Measurements from ENCODE around the gene GNS. TPM values are rescaled to one million over a fixed set of nuclear protein-coding genes. Genes with fewer than 3 reads are reported as not detected.

GNS gene
- total RNA-seq, 2 experiments from 2014 or later: 21.2 to 23.1 TPM

DNA sequence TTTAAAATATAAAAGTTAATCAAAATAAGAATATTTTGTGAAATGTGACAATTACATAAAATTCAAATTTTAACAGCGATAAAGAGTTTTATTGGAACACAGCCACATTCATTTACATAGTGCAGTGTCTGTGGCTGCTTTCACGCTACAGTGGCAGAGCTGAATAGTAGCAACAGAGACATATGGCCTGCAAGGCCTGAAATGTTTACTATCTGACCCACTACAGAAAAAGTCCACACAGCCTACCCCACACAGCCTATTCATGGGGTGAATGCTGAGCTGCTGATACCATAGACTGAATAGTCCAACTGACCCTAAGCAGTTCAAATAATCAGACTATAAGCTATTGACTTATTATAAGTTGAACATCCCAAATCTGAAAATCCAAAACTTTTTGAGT is 13.2 kb downstream of the GNS start:
- Mint-ChIP-seq H3K27ac (no peak overlapping the region), H3K4me1 (ENCODE audit: low read depth) (peaks cover 12% of the 10 kb centered on the region), H3K9me3 (no peaks in the 10 kb centered on the region), H3K27me3 (no peaks in the 10 kb centered on the region), H3K4me3 (no peak overlapping the region), H3K36me3 (peaks cover 39% of the 10 kb centered on the region)
- ChIA-PET CTCF (interaction anchor here (1.3 kb wide), 2 partner anchors 29 to 197 kb away, joined by 3 to 4 read pairs; no protein-coding TSS in a partner anchor), POLR2A (no interaction called here)
- no peak for DNase-seq
- intact Hi-C loops (cut with micrococcal nuclease): no loop called here

- no peak overlapping the region for H3K27ac Mint-ChIP-seq
- POLR2A ChIA-PET: interaction anchor here (0.6 to 1.7 kb wide), 2 partner anchors 11 to 14 kb away, joined by 4 read pairs; no protein-coding TSS in a partner anchor
- H3K27me3 Mint-ChIP-seq: no peaks in the 10 kb centered on the region
- DNase-seq: no peak
- no peaks in the 10 kb centered on the region for H3K9me3 Mint-ChIP-seq
- CTCF ChIA-PET: interaction anchor here (1.1 to 1.6 kb wide), 3 partner anchors 15 to 196 kb away, joined by 4 read pairs; no protein-coding TSS in a partner anchor
- H3K4me3 Mint-ChIP-seq: no peak overlapping the region
- intact Hi-C loops (cut with micrococcal nuclease): no loop called here
- peaks cover 42% of the 10 kb centered on the region for H3K36me3 Mint-ChIP-seq
- H3K4me1 Mint-ChIP-seq (ENCODE audit: low read depth): peaks cover 12% of the 10 kb centered on the region
These were observed 13.9 kb downstream of the GNS start for GRCh38 chr12:64745259-64745807.

- no peaks in the 10 kb centered on the region for H3K9me3 Mint-ChIP-seq
- no peak overlapping the region for H3K4me3 Mint-ChIP-seq
- no peak for DNase-seq
- intact Hi-C loops (cut with micrococcal nuclease): no loop called here
- ChIA-PET POLR2A (interaction anchor here (0.6 to 1.7 kb wide), 2 partner anchors 12 to 13 kb away, joined by 4 read pairs; no protein-coding TSS in a partner anchor), CTCF (interaction anchor here (1.1 to 1.6 kb wide), 5 partner anchors 14 to 197 kb away, joined by 4 read pairs; no protein-coding TSS in a partner anchor)
- no peak overlapping the region for H3K27ac Mint-ChIP-seq
- H3K4me1 Mint-ChIP-seq (ENCODE audit: low read depth): peaks cover 12% of the 10 kb centered on the region
- H3K27me3 Mint-ChIP-seq: no peaks in the 10 kb centered on the region
- H3K36me3 Mint-ChIP-seq: peaks cover 47% of the 10 kb centered on the region
These were observed 14.6 kb downstream of the GNS start for GRCh38 chr12:64744422-64745258.

GRCh38 chr12:64743206-64743605 is 16.0 kb downstream of the GNS start:
- H3K4me1 Mint-ChIP-seq (ENCODE audit: low read depth): peaks cover 16% of the 10 kb centered on the region
- H3K27ac Mint-ChIP-seq: no peak overlapping the region
- H3K27me3 Mint-ChIP-seq: no peaks in the 10 kb centered on the region
- H3K4me3 Mint-ChIP-seq: no peak overlapping the region
- ChIA-PET CTCF (interaction anchor here (1.1 kb wide), 1 partner anchor 194 kb away, joined by 4 read pairs; no protein-coding TSS in a partner anchor), POLR2A (no interaction called here)
- no peaks in the 10 kb centered on the region for H3K9me3 Mint-ChIP-seq
- intact Hi-C loops (cut with micrococcal nuclease): no loop called here
- no peak for DNase-seq
- peaks cover 53% of the 10 kb centered on the region for H3K36me3 Mint-ChIP-seq

DNA sequence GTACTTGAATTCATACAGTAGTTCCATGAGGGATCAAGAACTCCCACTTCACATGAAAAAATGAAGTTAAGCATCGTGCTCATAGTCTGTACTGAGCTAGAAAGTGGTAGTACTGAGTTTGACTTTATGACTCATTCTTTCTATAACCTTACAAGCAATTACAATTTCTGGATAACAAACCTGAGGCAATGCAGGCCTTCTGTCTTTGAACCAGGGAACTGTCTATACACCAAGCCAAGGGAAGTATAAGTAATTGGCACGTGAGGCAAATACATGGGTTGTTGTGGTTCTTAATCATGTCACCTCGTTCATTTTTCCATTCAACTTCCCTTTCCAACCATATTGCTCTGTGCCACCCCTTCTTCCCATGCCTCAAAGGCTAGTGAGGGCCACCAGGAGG is 16.8 kb downstream of the GNS start:
- peaks cover 22% of the 10 kb centered on the region for H3K4me1 Mint-ChIP-seq (ENCODE audit: low read depth)
- no peak overlapping the region for H3K27ac Mint-ChIP-seq
- ChIA-PET POLR2A (no interaction called here), CTCF (no interaction called here)
- peaks cover 58% of the 10 kb centered on the region for H3K36me3 Mint-ChIP-seq
- no peak for DNase-seq
- no peak overlapping the region for H3K4me3 Mint-ChIP-seq
- intact Hi-C loops (cut with micrococcal nuclease): no loop called here
- H3K9me3 Mint-ChIP-seq: no peaks in the 10 kb centered on the region
- no peaks in the 10 kb centered on the region for H3K27me3 Mint-ChIP-seq

- Mint-ChIP-seq H3K4me3 (no peak overlapping the region), H3K4me1 (ENCODE audit: low read depth) (peaks cover 28% of the 10 kb centered on the region), H3K9me3 (no peaks in the 10 kb centered on the region), H3K27ac (no peak overlapping the region), H3K27me3 (no peaks in the 10 kb centered on the region), H3K36me3 (peaks cover 65% of the 10 kb centered on the region)
- POLR2A ChIA-PET: no interaction called here
- DNase-seq: no peak
- intact Hi-C loops (cut with micrococcal nuclease): no loop called here
- CTCF ChIA-PET: no interaction called here
These were observed 18.6 kb downstream of the GNS start for GRCh38 chr12:64740646-64741045.

- POLR2A ChIA-PET: no interaction called here
- no peak for DNase-seq
These were observed 19.4 kb downstream of the GNS start for GRCh38 chr12:64739778-64740177.

DNA sequence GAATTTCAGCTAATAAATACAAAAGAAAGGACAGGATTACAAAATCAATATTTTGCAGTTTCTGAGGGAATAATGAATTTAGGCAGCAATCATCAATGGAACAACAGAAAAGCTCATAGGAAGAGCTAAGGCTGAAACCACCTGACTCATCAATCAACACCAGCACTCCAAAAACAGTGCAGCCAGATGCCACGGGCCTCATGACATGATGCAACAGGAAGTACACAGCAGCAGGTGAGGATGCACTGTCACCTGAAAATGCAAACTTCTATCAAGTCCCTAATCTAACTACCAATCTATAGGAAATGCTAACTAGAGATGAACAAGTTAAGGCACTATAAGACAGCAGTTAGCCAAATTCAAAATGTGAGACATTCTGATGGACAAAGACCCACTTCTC is 21.7 kb downstream of the GNS start:
- H3K9me3 Mint-ChIP-seq: no peaks in the 10 kb centered on the region
- H3K27ac Mint-ChIP-seq: peak overlapping the region; percentile 82
- peak; percentile 65 for DNase-seq
- CTCF ChIA-PET: no interaction called here
- intact Hi-C loops (cut with micrococcal nuclease): loop anchor here (2.0 kb wide), 1 partner anchor 21 kb away; the partner anchor contains the start of gene GNS
- H3K4me3 Mint-ChIP-seq: no peak overlapping the region
- H3K36me3 Mint-ChIP-seq: peaks cover 53% of the 10 kb centered on the region
- POLR2A ChIA-PET: no interaction called here
- no peaks in the 10 kb centered on the region for H3K27me3 Mint-ChIP-seq
- peaks cover 22% of the 10 kb centered on the region for H3K4me1 Mint-ChIP-seq (ENCODE audit: low read depth)

More at GRCh38 chr12:64739778-64740177, 19.4 kb downstream of the GNS start:
- Mint-ChIP-seq H3K4me3 (no peak overlapping the region), H3K4me1 (ENCODE audit: low read depth) (peaks cover 26% of the 10 kb centered on the region), H3K27me3 (no peaks in the 10 kb centered on the region), H3K36me3 (peaks cover 66% of the 10 kb centered on the region), H3K27ac (no peak overlapping the region), H3K9me3 (no peaks in the 10 kb centered on the region)
- CTCF ChIA-PET: interaction anchor here (0.6 to 0.7 kb wide), 2 partner anchors 56 to 1496 kb away, joined by 3 read pairs; no protein-coding TSS in a partner anchor
- intact Hi-C loops (cut with micrococcal nuclease): no loop called here

DNA sequence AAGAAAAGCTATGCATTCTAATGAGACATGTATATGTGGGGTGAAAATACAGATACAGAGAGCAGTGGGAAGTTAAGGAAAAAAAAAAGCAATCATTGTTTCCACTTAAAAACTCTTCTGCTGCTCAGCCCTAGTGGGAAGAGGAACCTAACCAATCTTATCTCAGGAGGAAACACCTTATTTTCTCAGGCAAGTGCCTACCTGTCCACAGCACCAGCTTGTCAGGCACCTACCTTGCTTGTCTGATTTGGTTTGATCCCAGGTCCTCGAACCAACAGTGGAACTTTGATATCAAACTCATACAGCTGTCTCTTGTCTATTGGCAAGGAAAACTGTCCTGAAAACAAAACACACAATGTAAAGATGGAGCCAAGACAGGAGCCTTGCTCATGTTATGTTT is 22.4 kb downstream of the GNS start:
- CTCF ChIA-PET: interaction anchor here (1.8 kb wide), 1 partner anchor 187 kb away, joined by 5 read pairs; no protein-coding TSS in a partner anchor
- peak overlapping the region; percentile 82 for H3K27ac Mint-ChIP-seq
- no peaks in the 10 kb centered on the region for H3K9me3 Mint-ChIP-seq
- POLR2A ChIA-PET: no interaction called here
- peaks cover 16% of the 10 kb centered on the region for H3K4me1 Mint-ChIP-seq (ENCODE audit: low read depth)
- DNase-seq: no peak
- H3K4me3 Mint-ChIP-seq: no peak overlapping the region
- intact Hi-C loops (cut with micrococcal nuclease): loop anchor here (2.0 kb wide), 1 partner anchor 22 kb away; the partner anchor contains the start of gene GNS
- no peaks in the 10 kb centered on the region for H3K27me3 Mint-ChIP-seq
- H3K36me3 Mint-ChIP-seq: peaks cover 46% of the 10 kb centered on the region

DNA sequence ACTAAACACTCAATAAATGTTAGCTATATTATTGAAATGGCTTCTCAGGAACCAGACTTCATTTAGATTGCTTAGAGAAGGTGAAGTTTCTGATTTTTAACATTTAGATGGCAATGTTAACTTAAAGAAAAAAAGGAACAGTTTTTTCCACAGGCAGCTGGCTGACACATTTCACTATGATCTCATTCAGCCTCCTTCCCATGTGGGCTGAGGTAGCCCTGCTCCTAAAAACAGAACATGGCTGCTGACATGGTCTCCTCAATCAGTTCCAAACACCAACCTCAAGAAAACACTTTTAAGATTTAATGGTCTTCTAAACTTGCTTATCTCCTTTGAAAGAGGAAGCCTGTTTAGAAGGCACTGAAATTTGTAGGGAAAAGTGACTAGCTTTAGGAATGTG is 23.8 kb downstream of the GNS start:
- CTCF ChIA-PET: interaction anchor here (0.7 to 1.8 kb wide), 4 partner anchors 23 to 186 kb away, joined by 3 to 5 read pairs (median 3); no protein-coding TSS in a partner anchor
- H3K27me3 Mint-ChIP-seq: no peaks in the 10 kb centered on the region
- H3K9me3 Mint-ChIP-seq: no peaks in the 10 kb centered on the region
- H3K36me3 Mint-ChIP-seq: peaks cover 39% of the 10 kb centered on the region
- DNase-seq: no peak
- H3K4me1 Mint-ChIP-seq (ENCODE audit: low read depth): peaks cover 26% of the 10 kb centered on the region
- H3K4me3 Mint-ChIP-seq: no peak overlapping the region
- intact Hi-C loops (cut with micrococcal nuclease): no loop called here
- POLR2A ChIA-PET: no interaction called here
- H3K27ac Mint-ChIP-seq: no peak overlapping the region

DNA sequence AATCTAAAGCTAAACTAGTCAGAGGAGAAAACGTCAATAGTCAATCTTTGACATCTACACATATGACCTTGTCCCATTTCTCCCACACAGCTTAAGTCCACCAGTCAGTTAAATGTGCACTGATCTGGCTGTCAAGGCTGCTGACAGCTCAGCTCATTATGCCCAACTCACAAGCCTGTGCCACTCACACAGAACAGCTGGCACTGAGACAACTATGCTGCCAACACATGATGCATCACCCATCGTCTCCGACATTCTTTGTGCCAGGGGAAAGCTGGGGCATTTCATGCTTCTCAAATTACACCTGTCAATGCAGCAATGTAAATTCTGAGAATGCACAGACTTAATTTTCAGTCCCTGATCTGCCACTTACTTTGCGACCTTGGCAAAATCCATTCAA is 25.3 kb downstream of the GNS start:
- Mint-ChIP-seq H3K4me3 (no peak overlapping the region), H3K4me1 (ENCODE audit: low read depth) (peaks cover 31% of the 10 kb centered on the region), H3K9me3 (no peaks in the 10 kb centered on the region), H3K27ac (no peak overlapping the region), H3K36me3 (peaks cover 25% of the 10 kb centered on the region), H3K27me3 (no peaks in the 10 kb centered on the region)
- intact Hi-C loops (cut with micrococcal nuclease): no loop called here
- POLR2A ChIA-PET: interaction anchor here (1.2 kb wide), 1 partner anchor 22 kb away, joined by 3 read pairs; no protein-coding TSS in a partner anchor
- CTCF ChIA-PET: interaction anchor here (1.2 to 1.9 kb wide), 2 partner anchors 68 to 184 kb away, joined by 3 to 7 read pairs; no protein-coding TSS in a partner anchor
- no peak for DNase-seq

DNA sequence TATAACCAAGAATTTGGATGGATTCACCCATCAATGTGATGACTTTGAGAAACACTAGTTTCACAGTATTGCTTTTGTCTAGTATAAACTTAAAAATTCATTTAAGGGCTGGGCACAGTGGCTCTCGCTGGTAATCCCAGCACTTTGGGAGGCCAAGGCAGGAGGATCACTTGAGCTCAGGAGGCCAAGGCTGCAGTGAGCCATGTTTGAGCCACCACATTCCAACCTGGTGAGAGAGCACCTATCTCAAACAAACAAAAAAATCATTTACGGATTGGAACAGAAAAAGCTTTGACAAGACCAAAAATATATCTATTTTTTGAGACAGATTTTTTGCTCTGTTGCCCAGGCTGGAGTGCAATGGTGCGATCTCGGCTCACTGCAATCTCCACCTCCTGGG is 27.5 kb downstream of the GNS start:
- intact Hi-C loops (cut with micrococcal nuclease): no loop called here
- POLR2A ChIA-PET: interaction anchor here (0.5 kb wide), 1 partner anchor 14 kb away, joined by 4 read pairs; no protein-coding TSS in a partner anchor

More for the DNA sequence above, 27.5 kb downstream of the GNS start:
- no peaks in the 10 kb centered on the region for H3K27me3 Mint-ChIP-seq
- H3K36me3 Mint-ChIP-seq: peaks cover 16% of the 10 kb centered on the region
- no peak for DNase-seq
- no peak overlapping the region for H3K27ac Mint-ChIP-seq
- CTCF ChIA-PET: no interaction called here
- H3K4me3 Mint-ChIP-seq: no peak overlapping the region
- H3K4me1 Mint-ChIP-seq (ENCODE audit: low read depth): peaks cover 17% of the 10 kb centered on the region
- no peaks in the 10 kb centered on the region for H3K9me3 Mint-ChIP-seq

Measured in activated CD4-positive, alpha-beta memory T cell treated with anti-CD3 and anti-CD28 coated beads for 36 hours (primary cell).